HCT116 (cell line): ENCODE measurements around the gene RANBP10. TPM values are rescaled to one million over a fixed set of nuclear protein-coding genes. Genes with fewer than 3 reads are reported as not detected.
A peak's percentile ranks its signal among the peaks of the same experiment; 100 is the strongest.

Experiments
- ATAC-seq: fragments of 200-7000 bp; cut with Tn5 transposase; 2 replicates; pipeline ENCODE4 v1.9.1; 2020; ENCODE audit warnings: mild to moderate bottlenecking, moderate library complexity
- BruUV-seq: library from RNA; stranded (reverse); fragments of 400-500 nt; replicated peaks from 2 replicates; lab custom pipeline; 2021; lab: Mats Ljungman, UMichigan
- CTCF ChIA-PET: fragments of 300-600 bp; sonication (Branson Sonifier 250); formaldehyde crosslinking; loops from one replicate; lab custom pipeline; 2021; ENCODE audit warnings: antibody characterized with exemption; lab: Charles Lee
- POLR2A ChIA-PET: fragments of 300-600, 350-600 bp; sonication (Branson Sonifier 250); formaldehyde crosslinking; loops from one replicate; lab custom pipeline; 2021; ENCODE audit warnings: antibody characterized with exemption; lab: Charles Lee
- RAD21 ChIA-PET, 2 experiments: fragments of 300-600 bp; sonication (Branson Sonifier 250); formaldehyde crosslinking; loops; one replicate each; lab custom pipeline; 2023; ENCODE audit warnings: low total read pairs in 2 of 2; ENCODE audit not compliant: uncharacterized antibody in 2 of 2, unreplicated experiment in 2 of 2, low non-redundant PET in 1 of 2; lab: Charles Lee
- DNase-seq: peaks from one replicate; pipeline ENCODE4 v3.0.0-alpha.2; 2010; ENCODE audit warnings: low read depth, low spot score
- H2AFZ ChIP-seq: fragments of 200-600 bp; shearing (Covaris generic), sonication (generic); 2 replicates; pipeline ENCODE4 v1.6.1; 2017; ENCODE audit warnings: low read depth, mixed run types, mixed read lengths, antibody characterized with exemption, low read length; ENCODE audit not compliant: poor library complexity, severe bottlenecking
- H3K27ac ChIP-seq: 2 replicates; pipeline ENCODE4 v1.5.1; 2012; ENCODE audit warnings: low read depth, low read length
- H3K27me3 ChIP-seq: fragments of 200-600 bp; sonication (generic); 2 replicates; pipeline ENCODE4 v1.6.1; 2016; ENCODE audit warnings: mixed run types, low read length, mixed read lengths; ENCODE audit not compliant: insufficient read depth
- H3K36me3 ChIP-seq, 2 experiments: fragments of 200-500 bp in 1 of 2; fragments of 200-600 bp in 1 of 2; sonication (Bioruptor generic) in 1 of 2; sonication (generic) in 1 of 2; 2 replicates each; pipeline versions ENCODE4 v1.5.1 to v1.6.1; 2014 to 2016; ENCODE audit warnings: low read length in 2 of 2, inconsistent platforms in 1 of 2, mixed read lengths in 1 of 2, mixed run types in 1 of 2; ENCODE audit not compliant: insufficient read depth in 2 of 2, control insufficient read depth in 1 of 2
- H3K4me1 ChIP-seq, 2 experiments: fragments of 200-600 bp in 1 of 2; sonication (generic) in 1 of 2; 2 replicates each; pipeline versions ENCODE4 v1.5.1 to v1.6.1; 2012 to 2017; ENCODE audit warnings: low read length in 2 of 2, inconsistent platforms in 1 of 2, mild to moderate bottlenecking in 1 of 2, mixed read lengths in 1 of 2, mixed run types in 1 of 2, moderate library complexity in 1 of 2; ENCODE audit not compliant: insufficient read depth in 2 of 2, control insufficient read depth in 1 of 2
- H3K4me2 ChIP-seq: fragments of 200-600 bp; sonication (generic); 2 replicates; pipeline ENCODE4 v1.6.1; 2017; ENCODE audit warnings: mixed run types, low read length, mixed read lengths
- H3K4me3 ChIP-seq, 2 experiments: fragments of 200-600 bp in 1 of 2; sonication (generic) in 1 of 2; replicated peaks in 1 of 2; 2 replicates each; pipeline ENCODE4 v1.5.1; 2011 to 2016; ENCODE audit warnings: low read length in 2 of 2, control low read depth in 1 of 2, low read depth in 1 of 2, mild to moderate bottlenecking in 1 of 2, mixed read lengths in 1 of 2, mixed run types in 1 of 2
- H3K79me2 ChIP-seq: fragments of 200-600 bp; sonication (generic); 2 replicates; pipeline ENCODE4 v1.6.1; 2017; ENCODE audit warnings: mild to moderate bottlenecking, mixed run types, low read length, moderate library complexity, mixed read lengths; ENCODE audit not compliant: insufficient read depth
- H3K9ac ChIP-seq: fragments of 200-600 bp; sonication (generic); 2 replicates; pipeline ENCODE4 v1.6.1; 2016; ENCODE audit warnings: low read length, mixed read lengths
- H3K9me2 ChIP-seq: fragments of 200-600 bp; sonication (generic), shearing (Covaris generic); 2 replicates; pipeline ENCODE4 v1.6.1; 2017; ENCODE audit warnings: mixed run types, mild to moderate bottlenecking, moderate library complexity; ENCODE audit not compliant: insufficient read depth
- H3K9me3 ChIP-seq, 2 experiments: fragments of 200-500 bp in 1 of 2; fragments of 200-600 bp in 1 of 2; sonication (Bioruptor generic) in 1 of 2; sonication (generic) in 1 of 2; 2 replicates each; pipeline ENCODE4 v1.6.1; 2014 to 2017; ENCODE audit warnings: low read length in 2 of 2, mixed read lengths in 2 of 2, inconsistent platforms in 1 of 2, low read depth in 1 of 2, mild to moderate bottlenecking in 1 of 2, mixed run types in 1 of 2, moderate library complexity in 1 of 2; ENCODE audit not compliant: control insufficient read depth in 1 of 2, insufficient read depth in 1 of 2
- H4K20me1 ChIP-seq: fragments of 200-600 bp; sonication (generic), shearing (Covaris generic); 2 replicates; pipeline ENCODE4 v1.6.1; 2017; ENCODE audit warnings: mixed run types, mild to moderate bottlenecking, moderate library complexity; ENCODE audit not compliant: insufficient read depth
- CBX3 ChIP-seq: IDR thresholded peaks from 2 replicates; pipeline ENCODE4 v1.6.1; 2012; ENCODE audit warnings: low read depth
- ELF1 ChIP-seq: IDR thresholded peaks from 2 replicates; pipeline ENCODE4 v1.6.1; 2012; ENCODE audit warnings: low read depth, borderline replicate concordance
- EZH2 ChIP-seq: fragments of 200-600 bp; sonication (generic); IDR thresholded peaks from 2 replicates; pipeline ENCODE4 v1.6.1; 2017; ENCODE audit warnings: antibody characterized with exemption, mixed run types
- FOSL1 ChIP-seq: IDR thresholded peaks from 2 replicates; pipeline ENCODE4 v1.6.1; 2012; ENCODE audit warnings: low read depth
- JUND ChIP-seq: IDR thresholded peaks from 2 replicates; pipeline ENCODE4 v1.6.1; 2012
- RAD21 ChIP-seq: IDR thresholded peaks from 2 replicates; pipeline ENCODE4 v1.6.1; 2012; ENCODE audit warnings: low read depth, mild to moderate bottlenecking
- SIN3A ChIP-seq: IDR thresholded peaks from 2 replicates; pipeline ENCODE4 v1.6.1; 2012; ENCODE audit warnings: low read depth
- SP1 ChIP-seq: IDR thresholded peaks from 2 replicates; pipeline ENCODE4 v1.6.1; 2012; ENCODE audit warnings: low read depth
- SRF ChIP-seq: IDR thresholded peaks from 2 replicates; pipeline ENCODE4 v1.6.1; 2012; ENCODE audit warnings: low read depth
- TCF7L2 ChIP-seq: IDR thresholded peaks from 2 replicates; pipeline ENCODE4 v1.7.0; 2011; ENCODE audit warnings: borderline replicate concordance, inconsistent platforms; ENCODE audit not compliant: insufficient read depth, insufficient read length; ENCODE audit errors: extremely low read depth
- ZFX ChIP-seq: fragments of 450-650 bp; IDR thresholded peaks from 2 replicates; pipeline ENCODE4 v1.6.1; 2017
- ZNF274 ChIP-seq: fragments of 200-500 bp; sonication (Bioruptor generic); IDR thresholded peaks from 2 replicates; pipeline ENCODE4 v1.6.1; 2014; ENCODE audit warnings: mild to moderate bottlenecking, low read depth, low read length, inconsistent platforms
- intact Hi-C: fragments of 100-400 bp; cut with micrococcal nuclease; formaldehyde crosslinking; loops from 2 replicates; pipeline ENCODE4 v1.10.0; 2022
- total RNA-seq: library from RNA; stranded (reverse); gene quantifications from one replicate; pipeline ENCODE4 v1.2.1, GENCODE V29; 2021; ENCODE audit not compliant: unreplicated experiment
- TF ChIP-seq, protein P1 (sequence below): IDR thresholded peaks from 2 replicates; pipeline ENCODE4 v1.6.1; 2012
- TF ChIP-seq, protein P2 (sequence below), 3 experiments: fragments of 200-600 bp in 1 of 3; sonication (generic) in 1 of 3; IDR thresholded peaks in 2 of 3; conservative IDR thresholded peaks in 1 of 3; 2 replicates each; pipeline ENCODE4 v1.5.1; 2012 to 2017; ENCODE audit warnings: low read depth in 2 of 3, low read length in 2 of 3, antibody characterized with exemption in 1 of 3, borderline replicate concordance in 1 of 3, control low read depth in 1 of 3, mild to moderate bottlenecking in 1 of 3, mixed read lengths in 1 of 3, mixed run types in 1 of 3, moderate library complexity in 1 of 3; ENCODE audit not compliant: insufficient read depth in 1 of 3
- TF ChIP-seq, protein P3 (sequence below): IDR thresholded peaks from 2 replicates; pipeline ENCODE4 v1.6.1; 2012

The RANBP10 gene
- total RNA-seq, 1 experiment from 2014 or later = 16.9 TPM

DNA sequence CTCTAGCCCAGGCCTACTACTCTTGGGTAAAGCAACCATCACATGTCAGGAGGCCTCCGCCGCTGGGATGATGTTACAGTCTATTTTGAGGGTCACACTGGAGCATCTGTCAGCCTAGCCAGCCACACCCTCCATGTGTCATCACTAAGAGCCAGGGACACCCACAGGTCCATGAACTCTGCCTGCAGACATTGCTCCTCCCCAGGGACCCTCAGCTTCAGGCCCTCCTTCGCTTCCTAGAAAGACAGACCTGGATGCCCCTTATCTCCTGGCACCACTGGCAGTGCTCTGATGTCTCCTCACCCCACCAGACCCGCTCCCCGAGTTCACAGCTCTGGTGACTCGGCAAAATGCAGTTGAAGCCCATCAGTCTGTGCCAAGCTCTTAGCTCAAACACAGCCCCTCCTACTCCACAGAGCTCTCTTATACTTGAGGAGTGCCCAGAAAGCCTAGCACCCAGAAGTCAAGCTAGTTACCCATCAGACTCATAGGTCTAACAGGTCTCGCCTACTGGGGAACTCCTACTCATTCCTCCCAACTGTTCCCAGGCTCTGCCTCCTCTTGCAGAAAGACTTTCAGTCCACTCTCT is 5.9 kb downstream of the RANBP10 start:
- Histone ChIP-seq H3K27me3 (no peaks in the 10 kb centered on the region), H3K4me2 (peak overlapping the region; percentile 21; the same call in 1 of the 2 replicates), H3K9ac (no peak overlapping the region), H3K4me3 (no peak overlapping the region), H3K27ac (no peak overlapping the region), H3K36me3 (peaks cover 5 to 6% of the 10 kb centered on the region in 2 experiments; a peak in 2 of 4 replicates), H3K9me2 (no peaks in the 10 kb centered on the region), H3K4me1 (peaks cover 7 to 15% of the 10 kb centered on the region in 2 experiments; a peak in 3 of 4 replicates), H3K79me2 (peaks cover 37% of the 10 kb centered on the region), H2AFZ (no peak overlapping the region), H3K9me3 (no peaks in the 10 kb centered on the region), H4K20me1 (no peaks in the 10 kb centered on the region)
- intact Hi-C loops = loop anchor here (10.0 kb wide), 1 partner anchor 276 kb away; the partner anchor contains the start of gene RIPOR1
- ChIA-PET CTCF (interaction anchor here (0.9 kb wide), 1 partner anchor 16 kb away, joined by 4 read pairs; no protein-coding TSS in a partner anchor), POLR2A (no interaction called here), RAD21 (no interaction called here)
- no peak for ATAC-seq
- no peak for TF ChIP-seq JUND
- TF ChIP-seq, protein P1, sequence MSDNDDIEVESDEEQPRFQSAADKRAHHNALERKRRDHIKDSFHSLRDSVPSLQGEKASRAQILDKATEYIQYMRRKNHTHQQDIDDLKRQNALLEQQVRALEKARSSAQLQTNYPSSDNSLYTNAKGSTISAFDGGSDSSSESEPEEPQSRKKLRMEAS = no peak
- no peak for TF ChIP-seq TCF7L2
- no peak for TF ChIP-seq EZH2
- no peak for TF ChIP-seq RAD21
- no peak for TF ChIP-seq FOSL1
- TF ChIP-seq SRF = no peak
- TF ChIP-seq, protein P2, sequence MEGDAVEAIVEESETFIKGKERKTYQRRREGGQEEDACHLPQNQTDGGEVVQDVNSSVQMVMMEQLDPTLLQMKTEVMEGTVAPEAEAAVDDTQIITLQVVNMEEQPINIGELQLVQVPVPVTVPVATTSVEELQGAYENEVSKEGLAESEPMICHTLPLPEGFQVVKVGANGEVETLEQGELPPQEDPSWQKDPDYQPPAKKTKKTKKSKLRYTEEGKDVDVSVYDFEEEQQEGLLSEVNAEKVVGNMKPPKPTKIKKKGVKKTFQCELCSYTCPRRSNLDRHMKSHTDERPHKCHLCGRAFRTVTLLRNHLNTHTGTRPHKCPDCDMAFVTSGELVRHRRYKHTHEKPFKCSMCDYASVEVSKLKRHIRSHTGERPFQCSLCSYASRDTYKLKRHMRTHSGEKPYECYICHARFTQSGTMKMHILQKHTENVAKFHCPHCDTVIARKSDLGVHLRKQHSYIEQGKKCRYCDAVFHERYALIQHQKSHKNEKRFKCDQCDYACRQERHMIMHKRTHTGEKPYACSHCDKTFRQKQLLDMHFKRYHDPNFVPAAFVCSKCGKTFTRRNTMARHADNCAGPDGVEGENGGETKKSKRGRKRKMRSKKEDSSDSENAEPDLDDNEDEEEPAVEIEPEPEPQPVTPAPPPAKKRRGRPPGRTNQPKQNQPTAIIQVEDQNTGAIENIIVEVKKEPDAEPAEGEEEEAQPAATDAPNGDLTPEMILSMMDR (IDR thresholded peaks at IDR 0.05 in 2 of 3, conservative IDR thresholded peaks at IDR 0.05 in 1 of 3; ENCODE audit: borderline replicate concordance in 1 of 3, insufficient read depth in 1 of 3, low read depth in 2 of 3, low read length in 2 of 3) = no peak
- no peak for TF ChIP-seq SP1
- no peak for TF ChIP-seq ZNF274
- TF ChIP-seq SIN3A = no peak
- no peak for TF ChIP-seq ELF1
- no peak for TF ChIP-seq CBX3
- no peak for TF ChIP-seq ZFX
- TF ChIP-seq, protein P3, sequence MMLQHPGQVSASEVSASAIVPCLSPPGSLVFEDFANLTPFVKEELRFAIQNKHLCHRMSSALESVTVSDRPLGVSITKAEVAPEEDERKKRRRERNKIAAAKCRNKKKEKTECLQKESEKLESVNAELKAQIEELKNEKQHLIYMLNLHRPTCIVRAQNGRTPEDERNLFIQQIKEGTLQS = no peak
- no peak for DNase-seq
- BruUV-seq = no TSS peak
